Progenitor cell of endocrine pancreas (in vitro differentiated cells): ENCODE data around the gene KCNT1. TPM values are rescaled to one million over a fixed set of nuclear protein-coding genes. Genes with fewer than 3 reads are reported as not detected.
A peak's percentile ranks its signal among the peaks of the same experiment; 100 is the strongest.

Experiments
- DNase-seq: peaks from one replicate; pipeline ENCODE4 v3.0.0; 2021; ENCODE audit warnings: low spot score; ENCODE audit not compliant: unreplicated experiment
- H3K27ac Mint-ChIP-seq: 2 replicates; pipeline ENCODE4 v1.8.0; 2021; ENCODE audit warnings: mild to moderate bottlenecking, moderate library complexity, mixed read lengths
- H3K27me3 Mint-ChIP-seq: 2 replicates; pipeline ENCODE4 v1.8.0; 2021; ENCODE audit warnings: mixed read lengths
- H3K36me3 Mint-ChIP-seq: 2 replicates; pipeline ENCODE4 v1.8.0; 2022; ENCODE audit warnings: mixed read lengths; ENCODE audit not compliant: insufficient read depth
- H3K4me1 Mint-ChIP-seq: 2 replicates; pipeline ENCODE4 v1.8.0; 2021; ENCODE audit warnings: low read depth, mixed read lengths
- H3K4me3 Mint-ChIP-seq: 2 replicates; pipeline ENCODE4 v1.8.0; 2021; ENCODE audit warnings: low read depth, mild to moderate bottlenecking, moderate library complexity, mixed read lengths
- H3K9me3 Mint-ChIP-seq: 2 replicates; pipeline ENCODE4 v1.8.0; 2021; ENCODE audit warnings: low read depth, mixed read lengths
- total RNA-seq: library from RNA; stranded (reverse); gene quantifications from 2 replicates; pipeline ENCODE4 v1.2.1, GENCODE V29; 2021
- TF ChIP-seq, protein P1 (sequence below): fragments of 200-600 bp; sonication (generic); IDR thresholded peaks from one replicate; pipeline ENCODE4 v1.5.0; 2021; ENCODE audit warnings: antibody characterized with exemption, mild to moderate bottlenecking; ENCODE audit not compliant: unreplicated experiment

KCNT1 gene
- total RNA-seq, 1 donor from 2014 or later = not detected

GRCh38 chr9:135815830-135816650, 114.1 kb downstream of the KCNT1 start:
- no peak for DNase-seq
- H3K27ac Mint-ChIP-seq = peak overlapping the region; percentile 33

GRCh38 chr9:135816651-135816970, 114.6 kb downstream of the KCNT1 start:
- no peak overlapping the region for H3K4me3 Mint-ChIP-seq
- no peak overlapping the region for H3K27ac Mint-ChIP-seq
- no peaks in the 10 kb centered on the region for H3K4me1 Mint-ChIP-seq
- peaks cover 41% of the 10 kb centered on the region for H3K36me3 Mint-ChIP-seq
- H3K9me3 Mint-ChIP-seq = no peaks in the 10 kb centered on the region
- DNase-seq = no peak
- TF ChIP-seq, protein P1, sequence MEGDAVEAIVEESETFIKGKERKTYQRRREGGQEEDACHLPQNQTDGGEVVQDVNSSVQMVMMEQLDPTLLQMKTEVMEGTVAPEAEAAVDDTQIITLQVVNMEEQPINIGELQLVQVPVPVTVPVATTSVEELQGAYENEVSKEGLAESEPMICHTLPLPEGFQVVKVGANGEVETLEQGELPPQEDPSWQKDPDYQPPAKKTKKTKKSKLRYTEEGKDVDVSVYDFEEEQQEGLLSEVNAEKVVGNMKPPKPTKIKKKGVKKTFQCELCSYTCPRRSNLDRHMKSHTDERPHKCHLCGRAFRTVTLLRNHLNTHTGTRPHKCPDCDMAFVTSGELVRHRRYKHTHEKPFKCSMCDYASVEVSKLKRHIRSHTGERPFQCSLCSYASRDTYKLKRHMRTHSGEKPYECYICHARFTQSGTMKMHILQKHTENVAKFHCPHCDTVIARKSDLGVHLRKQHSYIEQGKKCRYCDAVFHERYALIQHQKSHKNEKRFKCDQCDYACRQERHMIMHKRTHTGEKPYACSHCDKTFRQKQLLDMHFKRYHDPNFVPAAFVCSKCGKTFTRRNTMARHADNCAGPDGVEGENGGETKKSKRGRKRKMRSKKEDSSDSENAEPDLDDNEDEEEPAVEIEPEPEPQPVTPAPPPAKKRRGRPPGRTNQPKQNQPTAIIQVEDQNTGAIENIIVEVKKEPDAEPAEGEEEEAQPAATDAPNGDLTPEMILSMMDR = no peak
- H3K27me3 Mint-ChIP-seq = no peaks in the 10 kb centered on the region

More at GRCh38 chr9:135815830-135816650, 114.1 kb downstream of the KCNT1 start:
- H3K4me3 Mint-ChIP-seq = no peak overlapping the region
- TF ChIP-seq, protein P1 = no peak
- no peaks in the 10 kb centered on the region for H3K9me3 Mint-ChIP-seq
- peaks cover 44% of the 10 kb centered on the region for H3K36me3 Mint-ChIP-seq
- no peaks in the 10 kb centered on the region for H3K27me3 Mint-ChIP-seq
- no peaks in the 10 kb centered on the region for H3K4me1 Mint-ChIP-seq

DNA sequence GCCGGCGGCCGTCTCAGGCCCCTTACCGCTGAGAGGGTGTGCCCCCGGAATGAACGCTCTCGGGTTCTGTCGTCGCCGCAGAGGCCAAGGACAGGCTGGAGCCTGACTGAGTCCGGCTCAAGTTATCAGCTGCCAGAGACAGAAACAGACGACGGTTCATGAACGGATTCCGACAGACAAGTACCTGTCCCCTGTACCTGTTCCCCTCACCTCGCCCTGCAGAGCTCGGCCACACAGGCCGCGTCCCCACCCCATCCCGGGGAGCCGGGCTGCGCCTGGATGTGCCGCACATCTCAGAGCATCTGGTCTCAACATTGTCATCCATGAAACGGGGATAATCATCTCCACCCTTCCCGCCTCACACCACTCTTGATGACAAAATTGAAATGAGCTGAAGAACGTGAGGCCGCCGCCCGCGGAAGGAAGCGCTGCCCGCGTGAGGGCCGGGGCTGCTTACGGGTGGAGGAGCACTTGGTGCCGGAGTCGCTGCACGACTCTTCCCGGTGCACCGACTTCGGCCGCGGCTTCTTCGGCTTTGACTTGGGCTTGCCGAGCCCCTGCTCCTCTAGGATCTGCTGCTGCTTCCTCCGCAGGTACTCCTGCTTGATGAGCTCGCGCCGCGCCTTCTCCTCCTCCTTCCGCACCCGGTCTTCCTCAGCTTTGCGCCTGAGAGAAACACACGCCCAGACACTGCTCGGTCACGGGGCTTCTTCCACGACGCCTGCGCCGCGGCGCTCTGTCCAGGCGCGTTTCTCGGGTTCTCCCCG, 116.1 kb downstream of the KCNT1 start:
- no peak overlapping the region for H3K4me3 Mint-ChIP-seq
- no peaks in the 10 kb centered on the region for H3K9me3 Mint-ChIP-seq
- no peaks in the 10 kb centered on the region for H3K27me3 Mint-ChIP-seq
- no peak overlapping the region for H3K27ac Mint-ChIP-seq
- no peak for DNase-seq
- TF ChIP-seq, protein P1 = no peak
- peaks cover 35% of the 10 kb centered on the region for H3K36me3 Mint-ChIP-seq
- H3K4me1 Mint-ChIP-seq = no peaks in the 10 kb centered on the region

- Mint-ChIP-seq H3K4me3 (no peak overlapping the region), H3K27ac (no peak overlapping the region), H3K4me1 (no peaks in the 10 kb centered on the region), H3K9me3 (no peaks in the 10 kb centered on the region), H3K36me3 (peaks cover 35% of the 10 kb centered on the region), H3K27me3 (no peaks in the 10 kb centered on the region)
- DNase-seq = no peak
- TF ChIP-seq, protein P1 = no peak
Observed at GRCh38 chr9:135818718-135819475, 116.9 kb downstream of the KCNT1 start.

- TF ChIP-seq, protein P1 = no peak
- H3K4me1 Mint-ChIP-seq = no peaks in the 10 kb centered on the region
- H3K27ac Mint-ChIP-seq = no peak overlapping the region
- no peak overlapping the region for H3K4me3 Mint-ChIP-seq
- H3K27me3 Mint-ChIP-seq = no peaks in the 10 kb centered on the region
- DNase-seq = no peak
- peaks cover 31% of the 10 kb centered on the region for H3K36me3 Mint-ChIP-seq
- H3K9me3 Mint-ChIP-seq = no peaks in the 10 kb centered on the region
Observed at GRCh38 chr9:135819905-135820304, 117.9 kb downstream of the KCNT1 start.
